ENCODE data around the gene CEACAM1. TPM values are rescaled to one million over a fixed set of nuclear protein-coding genes. Genes with fewer than 3 reads are reported as not detected.

The CEACAM1 gene
- total and polyA plus RNA-seq, 2 of the 13 experiments (the other 11 are each of a cell fraction or from before 2014, with no cell fraction given) = 13.5 to 332 TPM

GRCh38 chr19:42497492-42498168, 30.7 kb downstream of the CEACAM1 start (continued):
- TF ChIP-seq ZNF281 (CRISPR knock-in tag; IDR thresholded peaks at IDR 0.05; ENCODE audit: borderline replicate concordance) = peak; percentile 99
- no peak for TF ChIP-seq SP2 (CRISPR knock-in tag; IDR thresholded peaks at IDR 0.05)
- TF ChIP-seq SNAPC4 (CRISPR knock-in tag; IDR thresholded peaks at IDR 0.05) = 0 out of 2 replicates have a peak, but pooled peaks have one; percentile 21
- TF ChIP-seq ZSCAN25 (CRISPR knock-in tag; IDR thresholded peaks at IDR 0.05) = no peak
- no peak for TF ChIP-seq CENPBD1 (CRISPR knock-in tag; IDR thresholded peaks at IDR 0.05; ENCODE audit: borderline replicate concordance, low read depth)
- TF ChIP-seq FOXK2 (IDR thresholded peaks at IDR 0.05) = peak; percentile 11; the same call in 1 of the 2 replicates
- no peak for TF ChIP-seq ZNF337 (CRISPR knock-in tag; IDR thresholded peaks at IDR 0.05; ENCODE audit: borderline replicate concordance, low read depth)
- TF ChIP-seq MAZ (IDR thresholded peaks at IDR 0.05; ENCODE audit: borderline replicate concordance, low read depth, low read length) = no peak
- no peak for TF ChIP-seq MAZ (CRISPR knock-in tag; IDR thresholded peaks at IDR 0.05; ENCODE audit: low read depth)
- TF ChIP-seq HNF4G (IDR thresholded peaks at IDR 0.05; ENCODE audit: borderline replicate concordance, low read depth, low read length) = peak; percentile 90
- TF ChIP-seq HNF4G (CRISPR knock-in tag; IDR thresholded peaks at IDR 0.05; ENCODE audit: borderline replicate concordance, low read depth) = peak; percentile 87; the same call in 1 of the 2 replicates
- TF ChIP-seq PAX8 (CRISPR knock-in tag; IDR thresholded peaks at IDR 0.05; ENCODE audit: borderline replicate concordance) = no peak
- TF ChIP-seq PPARG (CRISPR knock-in tag; conservative IDR thresholded peaks at IDR 0.05) = peak; percentile 70
- no peak for TF ChIP-seq MTA3 (CRISPR knock-in tag; IDR thresholded peaks at IDR 0.05)
- no peak for TF ChIP-seq ZNF547 (CRISPR knock-in tag; IDR thresholded peaks at IDR 0.05)
- TF ChIP-seq ARNTL (CRISPR knock-in tag; IDR thresholded peaks at IDR 0.05) = peak; percentile 75
- TF ChIP-seq ZNF280B (CRISPR knock-in tag; IDR thresholded peaks at IDR 0.05; ENCODE audit: borderline replicate concordance) = no peak
- no peak for TF ChIP-seq HNRNPK (IDR thresholded peaks at IDR 0.05; ENCODE audit: low read depth, low read length, poor library complexity, severe bottlenecking)
- TF ChIP-seq ZNF629 (CRISPR knock-in tag; conservative IDR thresholded peaks at IDR 0.05) = peak; percentile 94
- TF ChIP-seq KDM5B (CRISPR knock-in tag; IDR thresholded peaks at IDR 0.05; ENCODE audit: borderline replicate concordance) = no peak

All from HepG2 (cell line).